HK-2 (cell line): ENCODE data around the gene FBL.
"Not testable (repeated sequence)": the region's sequence is repeated elsewhere in the genome, so short reads cannot be mapped to it uniquely, and the experiment has no call there.

Experiments used
- DNase-seq: peaks from one replicate; pipeline ENCODE4 v3.0.0-alpha.2; 2018; ENCODE audit not compliant: unreplicated experiment

Gene FBL

GRCh38 chr19:39876486-39876885 lies 30.3 kb upstream of the FBL start:
- not testable (repeated sequence) for DNase-seq

- DNase-seq: not testable (repeated sequence)
Measured at GRCh38 chr19:39875401-39875864, 29.3 kb upstream of the FBL start.

- DNase-seq: no peak
Measured at GRCh38 chr19:39874404-39874803, 28.2 kb upstream of the FBL start.

GRCh38 chr19:39873385-39873784 lies 27.2 kb upstream of the FBL start:
- no peak for DNase-seq

- no peak for DNase-seq
Measured at GRCh38 chr19:39871886-39872866, 26.0 kb upstream of the FBL start.

- DNase-seq: no peak
Measured at GRCh38 chr19:39871362-39871761, 25.2 kb upstream of the FBL start.

GRCh38 chr19:39870171-39870971 lies 24.2 kb upstream of the FBL start:
- no peak for DNase-seq

- DNase-seq: no peak
Measured at GRCh38 chr19:39867952-39868351, 21.8 kb upstream of the FBL start.

- no peak for DNase-seq
Measured at GRCh38 chr19:39867133-39867532, 21.0 kb upstream of the FBL start.

- no peak for DNase-seq
Measured at GRCh38 chr19:39865953-39866352, 19.8 kb upstream of the FBL start.

GRCh38 chr19:39865186-39865585 lies 19.0 kb upstream of the FBL start:
- DNase-seq: no peak

- no peak for DNase-seq
Measured at GRCh38 chr19:39864118-39864517, 17.9 kb upstream of the FBL start.

GRCh38 chr19:39858541-39858940 lies 12.4 kb upstream of the FBL start:
- DNase-seq: no peak

GRCh38 chr19:39852882-39853281 lies 6.7 kb upstream of the FBL start:
- DNase-seq: no peak

- DNase-seq: no peak
Measured at GRCh38 chr19:39850892-39851291, 4.7 kb upstream of the FBL start.

- DNase-seq: no peak
Measured at GRCh38 chr19:39848392-39848791, 2.2 kb upstream of the FBL start.

- no peak for DNase-seq
Measured at GRCh38 chr19:39847525-39847924, 1.3 kb upstream of the FBL start.

GRCh38 chr19:39846678-39847486 lies 703 bp upstream of the FBL start:
- DNase-seq: no peak

- DNase-seq: no peak
Measured at GRCh38 chr19:39845584-39845932, 621 bp downstream of the FBL start.

GRCh38 chr19:39845172-39845571 lies 1.0 kb downstream of the FBL start:
- no peak for DNase-seq

- DNase-seq: no peak
Measured at GRCh38 chr19:39843919-39844793, 2.0 kb downstream of the FBL start.
